ENCODE results near the gene NUDT16.

The NUDT16 gene

GRCh38 chr3:131380821-131381444, 641 bp upstream of the NUDT16 start:
- DNase-seq: peak in 1 of 56 donors; percentile 22

DNA sequence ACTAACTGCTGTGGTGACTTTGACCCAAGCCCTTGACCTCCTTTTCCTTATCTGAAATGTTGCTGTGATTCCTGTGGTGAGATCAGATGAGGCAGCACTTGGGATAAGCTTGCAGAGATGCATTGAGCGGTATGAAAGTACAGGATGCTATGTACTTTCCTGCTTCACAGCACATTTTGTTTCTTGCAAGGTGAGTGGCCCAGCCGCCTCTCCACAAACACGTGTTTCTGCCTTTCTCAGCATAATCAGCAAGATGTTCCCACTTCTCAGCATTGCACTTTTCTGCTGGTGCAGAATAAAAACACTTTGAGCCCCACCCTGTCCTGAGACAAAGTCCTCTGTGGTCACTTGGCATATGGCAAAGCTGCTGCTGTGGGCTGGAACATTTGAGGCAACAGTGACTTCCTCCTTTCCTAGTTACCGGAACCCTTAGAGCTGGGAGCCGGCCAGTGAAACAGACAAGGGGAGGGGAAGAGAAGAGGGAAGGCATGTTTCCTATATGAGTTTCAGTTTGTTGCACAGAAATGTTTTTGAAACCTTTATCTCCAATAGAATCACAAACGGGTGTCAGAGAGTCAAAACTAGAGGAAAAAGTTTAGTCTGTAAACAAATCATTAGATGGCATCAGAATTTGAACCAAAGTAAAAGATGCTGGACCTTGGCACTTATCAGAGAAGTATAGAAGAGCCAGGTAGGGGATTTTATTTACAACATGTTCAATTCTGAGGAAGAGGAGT, 5.0 kb downstream of the NUDT16 start:
- peak in 12 of 56 donors; percentile 6 to 47 (median 22) for DNase-seq

GRCh38 chr3:131387796-131388489, 6.4 kb downstream of the NUDT16 start:
- DNase-seq: no peak

- no peak for DNase-seq
These were observed 6.9 kb downstream of the NUDT16 start for GRCh38 chr3:131388490-131388799.

GRCh38 chr3:131390331-131390730, 8.8 kb downstream of the NUDT16 start:
- DNase-seq: no peak

GRCh38 chr3:131393051-131393450, 11.5 kb downstream of the NUDT16 start:
- DNase-seq: no peak

DNA sequence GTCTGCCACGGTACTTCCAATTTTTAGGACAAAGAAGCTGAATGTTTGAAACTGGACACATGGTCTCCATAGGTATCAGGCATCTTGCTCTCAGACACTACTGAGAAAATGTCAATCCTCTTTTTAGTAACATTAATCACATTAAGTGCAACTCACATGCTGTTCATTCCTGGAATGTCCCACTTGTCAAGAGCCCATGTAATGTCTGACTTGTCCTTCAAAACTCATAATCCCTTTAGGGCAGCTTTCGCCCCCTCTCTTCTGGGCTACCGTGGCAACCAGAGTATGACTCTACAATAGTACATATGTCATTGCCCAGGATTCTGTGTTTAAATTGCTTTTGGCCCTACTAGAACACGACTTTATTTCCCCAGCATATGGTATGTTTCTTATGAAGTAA, 12.3 kb downstream of the NUDT16 start:
- DNase-seq: no peak

GRCh38 chr3:131394400-131394799, 12.8 kb downstream of the NUDT16 start:
- no peak for DNase-seq

DNA sequence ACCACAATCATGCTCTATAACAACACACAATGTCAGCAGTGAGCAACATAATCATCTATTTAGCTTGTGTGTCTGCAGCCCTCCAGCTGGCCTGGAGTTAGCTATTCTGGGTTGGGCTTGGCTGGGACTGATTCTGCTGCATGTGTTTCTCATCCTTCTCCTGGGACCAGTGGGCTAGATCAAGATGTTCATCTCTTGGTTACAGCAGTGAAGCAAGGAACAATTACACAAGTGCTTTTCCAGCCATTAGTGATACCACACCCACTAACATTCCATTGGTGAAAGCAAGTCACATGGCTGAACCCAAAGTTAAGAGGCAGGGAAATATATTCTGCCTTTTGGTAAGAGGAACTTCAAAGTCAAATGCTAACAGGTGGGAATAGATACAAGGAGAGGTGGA, 14.6 kb downstream of the NUDT16 start:
- no peak for DNase-seq

GRCh38 chr3:131397889-131398288, 16.3 kb downstream of the NUDT16 start:
- DNase-seq: no peak

GRCh38 chr3:131401978-131402377, 20.4 kb downstream of the NUDT16 start:
- DNase-seq: no peak

DNA sequence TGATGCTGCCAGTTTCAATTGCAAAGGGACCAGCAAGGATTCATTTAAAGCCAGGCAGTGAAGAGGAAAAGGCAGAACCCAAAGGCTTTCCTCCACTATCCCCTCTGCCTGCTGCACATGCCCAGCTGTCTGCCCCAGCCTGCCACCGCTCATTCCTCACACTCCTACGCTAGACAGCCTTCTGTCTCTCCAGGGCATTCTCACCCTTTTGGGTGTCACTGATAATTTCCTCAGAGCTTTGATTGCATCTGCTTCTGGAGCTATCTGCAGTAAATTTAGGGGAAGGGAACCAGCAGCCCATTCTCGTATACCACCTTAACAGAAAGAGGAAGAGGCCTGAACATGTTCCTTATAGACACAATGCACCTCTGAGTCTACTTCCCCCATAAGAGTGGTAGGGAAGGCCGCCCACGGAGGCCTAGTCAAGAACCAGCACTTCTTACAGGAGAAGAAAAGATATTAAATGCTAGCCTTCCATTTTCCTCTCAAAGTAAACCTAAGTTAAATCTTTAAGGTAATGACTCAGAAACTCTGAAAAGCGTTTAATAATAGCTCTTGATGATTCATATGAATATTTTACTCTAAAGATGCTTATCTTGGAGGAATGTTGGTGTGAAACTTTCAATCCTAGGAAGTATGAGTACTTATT, 20.9 kb downstream of the NUDT16 start:
- DNase-seq: peak in 29 of 56 donors; percentile 9 to 80 (median 32)

GRCh38 chr3:131403216-131403895, 21.8 kb downstream of the NUDT16 start:
- DNase-seq: no peak

GRCh38 chr3:131405411-131405810, 23.8 kb downstream of the NUDT16 start:
- no peak for DNase-seq

DNA sequence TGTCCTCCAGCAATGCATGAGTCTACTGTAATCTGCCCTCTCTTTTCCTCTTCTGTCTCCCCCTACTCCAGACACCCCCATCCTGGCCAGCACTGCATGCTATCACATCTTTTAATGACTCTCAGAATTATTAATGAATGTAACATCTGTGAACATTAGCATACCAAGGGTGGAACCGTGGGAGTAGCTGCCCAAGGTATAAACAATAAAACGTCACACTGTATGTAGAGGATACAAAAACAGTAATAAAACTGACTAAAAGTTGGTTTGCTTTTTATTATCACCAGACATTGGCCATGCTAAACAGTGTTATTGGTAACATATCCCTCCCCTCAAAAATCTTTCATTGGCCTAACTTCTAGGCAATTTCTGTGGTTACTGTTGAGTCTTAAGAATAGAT, 24.7 kb downstream of the NUDT16 start:
- DNase-seq: no peak

- no peak for DNase-seq
These were observed 36.2 kb downstream of the NUDT16 start for GRCh38 chr3:131417751-131418150.

GRCh38 chr3:131421301-131421700, 39.7 kb downstream of the NUDT16 start:
- DNase-seq: no peak

- DNase-seq: no peak
These were observed 40.5 kb downstream of the NUDT16 start for GRCh38 chr3:131421957-131422498.

DNA sequence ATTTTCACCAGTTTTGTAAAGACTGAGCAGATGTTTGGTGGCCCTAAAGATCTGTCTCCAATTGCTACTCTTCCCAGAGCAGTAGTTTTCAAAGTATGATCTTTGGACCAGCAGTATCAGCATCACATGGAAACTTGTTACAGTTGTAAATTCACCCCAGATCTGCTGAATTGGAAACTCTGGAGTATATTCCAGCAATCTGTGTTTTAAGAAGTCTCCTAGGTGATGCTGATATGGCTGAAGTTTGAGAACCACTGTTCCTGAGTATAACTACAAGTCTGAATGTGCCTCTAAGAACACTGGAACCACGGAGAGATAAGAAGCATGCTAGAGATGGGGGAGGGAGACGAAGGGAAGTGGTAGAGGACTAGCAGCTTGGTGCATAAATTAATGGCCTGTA, 45.7 kb downstream of the NUDT16 start:
- DNase-seq: no peak

DNA sequence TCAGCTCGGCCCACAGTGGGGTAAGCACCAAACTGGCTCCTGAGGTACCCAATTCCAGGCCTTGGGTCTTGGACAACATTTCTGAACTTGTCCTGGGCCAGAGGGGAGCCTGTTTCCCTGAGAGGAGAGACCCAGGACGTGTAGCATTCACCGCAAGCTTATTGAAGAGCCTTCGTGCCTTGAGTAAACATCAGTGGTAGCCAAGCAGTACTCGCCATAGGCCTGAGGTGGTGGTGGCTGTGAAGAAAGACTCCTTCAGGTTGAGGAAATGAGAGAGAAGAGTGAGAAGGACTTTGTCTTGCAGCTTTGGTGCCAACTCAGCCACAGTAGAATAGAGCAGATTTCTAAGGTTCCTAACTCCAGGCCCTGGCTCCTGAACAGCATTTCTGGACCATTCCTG, 50.2 kb downstream of the NUDT16 start:
- DNase-seq: no peak

GRCh38 chr3:131432441-131432840, 50.9 kb downstream of the NUDT16 start:
- no peak for DNase-seq

All from nucleus accumbens (tissue), 56 donors.